Upper lobe of left lung (tissue), 4 donors: Measurements from ENCODE around the gene ABCA13.

Experiments used
- CTCF ChIP-seq, 6 experiments: fragments of 450-650 bp in 4 of 6; fragments of 200-600 bp in 2 of 6; sonication (generic) in 2 of 6; IDR thresholded peaks; one replicate each; pipeline ENCODE4 v1.5.1; 2016 to 2019; ENCODE audit warnings: antibody characterized with exemption in 6 of 6
- POLR2A ChIP-seq, 4 donors: fragments of 450-650 bp; IDR thresholded peaks; one replicate each; pipeline ENCODE4 v1.5.1; 2016 to 2017; ENCODE audit warnings: antibody characterized with exemption in 4 of 4, mild to moderate bottlenecking in 2 of 4
- POLR2AphosphoS5 ChIP-seq, 2 donors: sonication (generic); formaldehyde crosslinking; IDR thresholded peaks; one replicate each; pipeline ENCODE4 v1.5.1; 2017; ENCODE audit warnings: antibody characterized with exemption in 2 of 2

GRCh38 chr7:48388911-48389310 lies 217.7 kb downstream of the ABCA13 start:
- no peak for TF ChIP-seq CTCF (IDR thresholded peaks at IDR 0.05)
- no peak for TF ChIP-seq POLR2A (IDR thresholded peaks at IDR 0.05)
- TF ChIP-seq POLR2AphosphoS5 (IDR thresholded peaks at IDR 0.05) = no peak
